HCT116 (cell line): ENCODE data around the gene CTNNA2. TPM values are rescaled to one million over a fixed set of nuclear protein-coding genes. Genes with fewer than 3 reads are reported as not detected.

Experiments used
- ATAC-seq: fragments of 200-7000 bp; cut with Tn5 transposase; 2 replicates; pipeline ENCODE4 v1.9.1; 2020; ENCODE audit warnings: mild to moderate bottlenecking, moderate library complexity
- BruUV-seq: library from RNA; stranded (reverse); fragments of 400-500 nt; replicated peaks from 2 replicates; lab custom pipeline; 2021; lab: Mats Ljungman, UMichigan
- CTCF ChIA-PET: fragments of 300-600 bp; sonication (Branson Sonifier 250); formaldehyde crosslinking; loops from one replicate; lab custom pipeline; 2021; ENCODE audit warnings: antibody characterized with exemption; lab: Charles Lee
- POLR2A ChIA-PET: fragments of 300-600, 350-600 bp; sonication (Branson Sonifier 250); formaldehyde crosslinking; loops from one replicate; lab custom pipeline; 2021; ENCODE audit warnings: antibody characterized with exemption; lab: Charles Lee
- RAD21 ChIA-PET, 2 experiments: fragments of 300-600 bp; sonication (Branson Sonifier 250); formaldehyde crosslinking; loops; one replicate each; lab custom pipeline; 2023; ENCODE audit warnings: low total read pairs in 2 of 2; ENCODE audit not compliant: uncharacterized antibody in 2 of 2, unreplicated experiment in 2 of 2, low non-redundant PET in 1 of 2; lab: Charles Lee
- DNase-seq: peaks from one replicate; pipeline ENCODE4 v3.0.0-alpha.2; 2010; ENCODE audit warnings: low read depth, low spot score
- H2AFZ ChIP-seq: fragments of 200-600 bp; shearing (Covaris generic), sonication (generic); 2 replicates; pipeline ENCODE4 v1.6.1; 2017; ENCODE audit warnings: low read depth, mixed run types, mixed read lengths, antibody characterized with exemption, low read length; ENCODE audit not compliant: poor library complexity, severe bottlenecking
- H3K27ac ChIP-seq: 2 replicates; pipeline ENCODE4 v1.5.1; 2012; ENCODE audit warnings: low read depth, low read length
- H3K27me3 ChIP-seq: fragments of 200-600 bp; sonication (generic); 2 replicates; pipeline ENCODE4 v1.6.1; 2016; ENCODE audit warnings: mixed run types, low read length, mixed read lengths; ENCODE audit not compliant: insufficient read depth
- H3K36me3 ChIP-seq, 2 experiments: fragments of 200-500 bp in 1 of 2; fragments of 200-600 bp in 1 of 2; sonication (Bioruptor generic) in 1 of 2; sonication (generic) in 1 of 2; 2 replicates each; pipeline versions ENCODE4 v1.5.1 to v1.6.1; 2014 to 2016; ENCODE audit warnings: low read length in 2 of 2, inconsistent platforms in 1 of 2, mixed read lengths in 1 of 2, mixed run types in 1 of 2; ENCODE audit not compliant: insufficient read depth in 2 of 2, control insufficient read depth in 1 of 2
- H3K4me1 ChIP-seq, 2 experiments: fragments of 200-600 bp in 1 of 2; sonication (generic) in 1 of 2; 2 replicates each; pipeline versions ENCODE4 v1.5.1 to v1.6.1; 2012 to 2017; ENCODE audit warnings: low read length in 2 of 2, inconsistent platforms in 1 of 2, mild to moderate bottlenecking in 1 of 2, mixed read lengths in 1 of 2, mixed run types in 1 of 2, moderate library complexity in 1 of 2; ENCODE audit not compliant: insufficient read depth in 2 of 2, control insufficient read depth in 1 of 2
- H3K4me2 ChIP-seq: fragments of 200-600 bp; sonication (generic); 2 replicates; pipeline ENCODE4 v1.6.1; 2017; ENCODE audit warnings: mixed run types, low read length, mixed read lengths
- H3K4me3 ChIP-seq, 2 experiments: fragments of 200-600 bp in 1 of 2; sonication (generic) in 1 of 2; replicated peaks in 1 of 2; 2 replicates each; pipeline ENCODE4 v1.5.1; 2011 to 2016; ENCODE audit warnings: low read length in 2 of 2, control low read depth in 1 of 2, low read depth in 1 of 2, mild to moderate bottlenecking in 1 of 2, mixed read lengths in 1 of 2, mixed run types in 1 of 2
- H3K79me2 ChIP-seq: fragments of 200-600 bp; sonication (generic); 2 replicates; pipeline ENCODE4 v1.6.1; 2017; ENCODE audit warnings: mild to moderate bottlenecking, mixed run types, low read length, moderate library complexity, mixed read lengths; ENCODE audit not compliant: insufficient read depth
- H3K9ac ChIP-seq: fragments of 200-600 bp; sonication (generic); 2 replicates; pipeline ENCODE4 v1.6.1; 2016; ENCODE audit warnings: low read length, mixed read lengths
- H3K9me2 ChIP-seq: fragments of 200-600 bp; sonication (generic), shearing (Covaris generic); 2 replicates; pipeline ENCODE4 v1.6.1; 2017; ENCODE audit warnings: mixed run types, mild to moderate bottlenecking, moderate library complexity; ENCODE audit not compliant: insufficient read depth
- H3K9me3 ChIP-seq, 2 experiments: fragments of 200-500 bp in 1 of 2; fragments of 200-600 bp in 1 of 2; sonication (Bioruptor generic) in 1 of 2; sonication (generic) in 1 of 2; 2 replicates each; pipeline ENCODE4 v1.6.1; 2014 to 2017; ENCODE audit warnings: low read length in 2 of 2, mixed read lengths in 2 of 2, inconsistent platforms in 1 of 2, low read depth in 1 of 2, mild to moderate bottlenecking in 1 of 2, mixed run types in 1 of 2, moderate library complexity in 1 of 2; ENCODE audit not compliant: control insufficient read depth in 1 of 2, insufficient read depth in 1 of 2
- H4K20me1 ChIP-seq: fragments of 200-600 bp; sonication (generic), shearing (Covaris generic); 2 replicates; pipeline ENCODE4 v1.6.1; 2017; ENCODE audit warnings: mixed run types, mild to moderate bottlenecking, moderate library complexity; ENCODE audit not compliant: insufficient read depth
- CBX3 ChIP-seq: IDR thresholded peaks from 2 replicates; pipeline ENCODE4 v1.6.1; 2012; ENCODE audit warnings: low read depth
- CEBPB ChIP-seq: IDR thresholded peaks from 2 replicates; pipeline ENCODE4 v1.6.1; 2012; ENCODE audit warnings: low read depth
- EZH2phosphoT487 ChIP-seq: fragments of 200-600 bp; IDR thresholded peaks from 2 replicates; pipeline ENCODE4 v1.6.1; 2018; ENCODE audit warnings: antibody characterized with exemption, borderline replicate concordance
- POLR2A ChIP-seq: IDR thresholded peaks from 2 replicates; pipeline ENCODE4 v1.7.0; 2011; ENCODE audit warnings: borderline replicate concordance; ENCODE audit not compliant: insufficient read depth, insufficient read length; ENCODE audit errors: extremely low read depth
- POLR2AphosphoS5 ChIP-seq: IDR thresholded peaks from 2 replicates; pipeline ENCODE4 v1.6.1; 2011; ENCODE audit warnings: mild to moderate bottlenecking, low read depth, low read length, moderate library complexity
- RAD21 ChIP-seq: IDR thresholded peaks from 2 replicates; pipeline ENCODE4 v1.6.1; 2012; ENCODE audit warnings: low read depth, mild to moderate bottlenecking
- SIN3A ChIP-seq: IDR thresholded peaks from 2 replicates; pipeline ENCODE4 v1.6.1; 2012; ENCODE audit warnings: low read depth
- SP1 ChIP-seq: IDR thresholded peaks from 2 replicates; pipeline ENCODE4 v1.6.1; 2012; ENCODE audit warnings: low read depth
- YY1 ChIP-seq: IDR thresholded peaks from 2 replicates; pipeline ENCODE4 v1.6.1; 2011; ENCODE audit warnings: low read length, low read depth, moderate library complexity, mild to moderate bottlenecking; ENCODE audit not compliant: insufficient replicate concordance; ENCODE audit errors: extremely low read depth
- ZNF274 ChIP-seq: fragments of 200-500 bp; sonication (Bioruptor generic); IDR thresholded peaks from 2 replicates; pipeline ENCODE4 v1.6.1; 2014; ENCODE audit warnings: mild to moderate bottlenecking, low read depth, low read length, inconsistent platforms
- intact Hi-C: fragments of 100-400 bp; cut with micrococcal nuclease; formaldehyde crosslinking; loops from 2 replicates; pipeline ENCODE4 v1.10.0; 2022
- total RNA-seq: library from RNA; stranded (reverse); gene quantifications from one replicate; pipeline ENCODE4 v1.2.1, GENCODE V29; 2021; ENCODE audit not compliant: unreplicated experiment
- TF ChIP-seq, protein P1 (sequence below), 3 experiments: fragments of 200-600 bp in 1 of 3; sonication (generic) in 1 of 3; IDR thresholded peaks in 2 of 3; conservative IDR thresholded peaks in 1 of 3; 2 replicates each; pipeline ENCODE4 v1.5.1; 2012 to 2017; ENCODE audit warnings: low read depth in 2 of 3, low read length in 2 of 3, antibody characterized with exemption in 1 of 3, borderline replicate concordance in 1 of 3, control low read depth in 1 of 3, mild to moderate bottlenecking in 1 of 3, mixed read lengths in 1 of 3, mixed run types in 1 of 3, moderate library complexity in 1 of 3; ENCODE audit not compliant: insufficient read depth in 1 of 3
- TF ChIP-seq, protein P2 (sequence below): IDR thresholded peaks from 2 replicates; pipeline ENCODE4 v1.6.1; 2012
- TF ChIP-seq, protein P3 (sequence below): IDR thresholded peaks from 2 replicates; pipeline ENCODE4 v1.6.1; 2011; ENCODE audit warnings: mild to moderate bottlenecking, low read length, moderate library complexity; ENCODE audit not compliant: insufficient replicate concordance; ENCODE audit errors: extremely low read depth

Gene CTNNA2
- total RNA-seq, 1 experiment from 2014 or later = not detected

DNA sequence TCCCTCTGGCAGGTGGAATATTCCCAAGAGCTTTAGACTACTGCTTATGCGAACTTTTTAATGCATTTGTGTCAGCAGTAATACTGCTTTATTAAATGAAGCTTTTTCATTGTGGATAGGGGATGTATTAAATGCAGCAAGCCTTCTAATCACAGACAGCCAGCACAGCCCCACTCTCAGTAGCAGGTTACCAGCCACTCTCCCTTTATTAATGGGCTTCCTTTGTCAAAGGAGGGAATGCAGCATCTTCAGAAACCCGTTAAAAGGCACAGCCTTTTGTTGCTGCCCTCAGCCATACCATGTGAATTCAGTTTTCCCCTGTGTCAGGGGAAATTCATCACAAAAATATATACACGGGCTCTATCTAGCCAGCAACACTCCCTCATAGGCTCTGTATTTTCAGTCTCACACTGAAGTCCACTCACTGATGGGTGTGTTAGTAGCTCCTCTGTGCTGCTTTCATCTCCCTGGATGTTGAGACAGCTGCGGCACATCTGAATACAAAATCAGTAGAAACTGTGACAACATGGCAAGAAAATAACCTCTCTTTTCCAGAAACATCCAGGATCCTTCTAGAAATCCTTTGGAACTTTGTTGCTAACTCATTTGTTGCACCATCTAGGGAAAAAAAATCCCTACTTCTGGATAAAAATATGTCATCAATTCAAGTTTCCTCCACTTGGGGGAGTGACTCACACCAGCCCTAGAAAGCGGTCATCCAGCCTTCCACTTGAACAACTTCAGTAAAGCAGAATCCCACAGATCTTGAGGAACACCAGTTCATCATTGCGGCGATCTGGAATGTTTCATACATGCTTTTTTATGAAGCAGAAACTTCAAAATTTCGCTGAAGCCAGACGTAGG lies 743.3 kb downstream of the CTNNA2 start:
- H3K79me2 ChIP-seq = no peaks in the 10 kb centered on the region
- RAD21 ChIA-PET = no interaction called here
- CTCF ChIA-PET = no interaction called here
- H3K36me3 ChIP-seq = no peaks in the 10 kb centered on the region
- no peaks in the 10 kb centered on the region for H3K27me3 ChIP-seq
- no peak overlapping the region for H3K9ac ChIP-seq
- intact Hi-C loops = no loop called here
- DNase-seq (no peak), ATAC-seq (no peak)
- no peak overlapping the region for H2AFZ ChIP-seq
- no peaks in the 10 kb centered on the region for H3K9me2 ChIP-seq
- no peak overlapping the region for H3K27ac ChIP-seq
- no peak overlapping the region for H3K4me2 ChIP-seq
- H3K9me3 ChIP-seq = peaks cover 15% of the 10 kb centered on the region in 2 experiments; a peak in 2 of 4 replicates
- H4K20me1 ChIP-seq = no peaks in the 10 kb centered on the region
- no peak overlapping the region for H3K4me3 ChIP-seq
- TF ChIP-seq EZH2phosphoT487 (no peak), POLR2A (no peak), CBX3 (no peak)
- TF ChIP-seq, protein P1, sequence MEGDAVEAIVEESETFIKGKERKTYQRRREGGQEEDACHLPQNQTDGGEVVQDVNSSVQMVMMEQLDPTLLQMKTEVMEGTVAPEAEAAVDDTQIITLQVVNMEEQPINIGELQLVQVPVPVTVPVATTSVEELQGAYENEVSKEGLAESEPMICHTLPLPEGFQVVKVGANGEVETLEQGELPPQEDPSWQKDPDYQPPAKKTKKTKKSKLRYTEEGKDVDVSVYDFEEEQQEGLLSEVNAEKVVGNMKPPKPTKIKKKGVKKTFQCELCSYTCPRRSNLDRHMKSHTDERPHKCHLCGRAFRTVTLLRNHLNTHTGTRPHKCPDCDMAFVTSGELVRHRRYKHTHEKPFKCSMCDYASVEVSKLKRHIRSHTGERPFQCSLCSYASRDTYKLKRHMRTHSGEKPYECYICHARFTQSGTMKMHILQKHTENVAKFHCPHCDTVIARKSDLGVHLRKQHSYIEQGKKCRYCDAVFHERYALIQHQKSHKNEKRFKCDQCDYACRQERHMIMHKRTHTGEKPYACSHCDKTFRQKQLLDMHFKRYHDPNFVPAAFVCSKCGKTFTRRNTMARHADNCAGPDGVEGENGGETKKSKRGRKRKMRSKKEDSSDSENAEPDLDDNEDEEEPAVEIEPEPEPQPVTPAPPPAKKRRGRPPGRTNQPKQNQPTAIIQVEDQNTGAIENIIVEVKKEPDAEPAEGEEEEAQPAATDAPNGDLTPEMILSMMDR (IDR thresholded peaks at IDR 0.05 in 2 of 3, conservative IDR thresholded peaks at IDR 0.05 in 1 of 3; ENCODE audit: borderline replicate concordance in 1 of 3, insufficient read depth in 1 of 3, low read depth in 2 of 3, low read length in 2 of 3) = peak in 1 of 3 experiments; percentile 27; a peak in 1 of 6 replicates
- TF ChIP-seq, protein P2, sequence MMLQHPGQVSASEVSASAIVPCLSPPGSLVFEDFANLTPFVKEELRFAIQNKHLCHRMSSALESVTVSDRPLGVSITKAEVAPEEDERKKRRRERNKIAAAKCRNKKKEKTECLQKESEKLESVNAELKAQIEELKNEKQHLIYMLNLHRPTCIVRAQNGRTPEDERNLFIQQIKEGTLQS = no peak
- POLR2A ChIA-PET = no interaction called here
- H3K4me1 ChIP-seq = no peaks in the 10 kb centered on the region
- no TSS peak for BruUV-seq

DNA sequence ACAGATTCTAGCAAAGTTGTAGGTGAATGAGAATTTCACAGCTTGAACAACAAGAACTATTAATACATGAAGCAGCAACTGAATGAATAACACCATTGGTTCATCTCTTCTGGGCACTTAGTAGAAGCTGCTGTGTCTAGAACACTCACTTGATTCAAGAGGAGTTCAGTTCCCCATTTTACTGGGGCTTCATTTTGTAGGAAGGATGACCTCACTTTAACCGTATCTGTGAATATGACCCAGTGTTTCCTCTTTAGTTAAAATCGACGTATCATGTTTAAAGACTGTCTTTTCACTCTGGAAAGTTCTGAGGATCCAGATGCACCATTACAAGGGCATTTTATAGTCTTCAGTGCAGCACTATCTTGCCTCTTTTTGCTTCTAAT lies 743.9 kb downstream of the CTNNA2 start:
- CTCF ChIA-PET = no interaction called here
- ATAC-seq (no peak), DNase-seq (no peak)
- no peak overlapping the region for H3K4me2 ChIP-seq
- H3K9me2 ChIP-seq = no peaks in the 10 kb centered on the region
- no peaks in the 10 kb centered on the region for H3K27me3 ChIP-seq
- H3K27ac ChIP-seq = no peak overlapping the region
- peaks cover 15% of the 10 kb centered on the region in 2 experiments; a peak in 2 of 4 replicates for H3K9me3 ChIP-seq
- H4K20me1 ChIP-seq = no peaks in the 10 kb centered on the region
- no peak overlapping the region for H3K9ac ChIP-seq
- RAD21 ChIA-PET = no interaction called here
- intact Hi-C loops = no loop called here
- H3K4me3 ChIP-seq = no peak overlapping the region
- no TSS peak for BruUV-seq
- H3K36me3 ChIP-seq = no peaks in the 10 kb centered on the region
- H3K79me2 ChIP-seq = no peaks in the 10 kb centered on the region
- POLR2A ChIA-PET = no interaction called here
- no peaks in the 10 kb centered on the region for H3K4me1 ChIP-seq
- H2AFZ ChIP-seq = no peak overlapping the region
- TF ChIP-seq RAD21 = no peak
- no peak for TF ChIP-seq SIN3A
- TF ChIP-seq, protein P3, sequence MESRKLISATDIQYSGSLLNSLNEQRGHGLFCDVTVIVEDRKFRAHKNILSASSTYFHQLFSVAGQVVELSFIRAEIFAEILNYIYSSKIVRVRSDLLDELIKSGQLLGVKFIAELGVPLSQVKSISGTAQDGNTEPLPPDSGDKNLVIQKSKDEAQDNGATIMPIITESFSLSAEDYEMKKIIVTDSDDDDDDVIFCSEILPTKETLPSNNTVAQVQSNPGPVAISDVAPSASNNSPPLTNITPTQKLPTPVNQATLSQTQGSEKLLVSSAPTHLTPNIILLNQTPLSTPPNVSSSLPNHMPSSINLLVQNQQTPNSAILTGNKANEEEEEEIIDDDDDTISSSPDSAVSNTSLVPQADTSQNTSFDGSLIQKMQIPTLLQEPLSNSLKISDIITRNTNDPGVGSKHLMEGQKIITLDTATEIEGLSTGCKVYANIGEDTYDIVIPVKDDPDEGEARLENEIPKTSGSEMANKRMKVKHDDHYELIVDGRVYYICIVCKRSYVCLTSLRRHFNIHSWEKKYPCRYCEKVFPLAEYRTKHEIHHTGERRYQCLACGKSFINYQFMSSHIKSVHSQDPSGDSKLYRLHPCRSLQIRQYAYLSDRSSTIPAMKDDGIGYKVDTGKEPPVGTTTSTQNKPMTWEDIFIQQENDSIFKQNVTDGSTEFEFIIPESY = no peak
- no peak for TF ChIP-seq SP1
- TF ChIP-seq YY1 = no peak
- no peak for TF ChIP-seq CEBPB
- TF ChIP-seq POLR2AphosphoS5 = no peak
- TF ChIP-seq ZNF274 = no peak
